ENCODE measurements around the gene ARHGEF39.

Gene ARHGEF39

DNA sequence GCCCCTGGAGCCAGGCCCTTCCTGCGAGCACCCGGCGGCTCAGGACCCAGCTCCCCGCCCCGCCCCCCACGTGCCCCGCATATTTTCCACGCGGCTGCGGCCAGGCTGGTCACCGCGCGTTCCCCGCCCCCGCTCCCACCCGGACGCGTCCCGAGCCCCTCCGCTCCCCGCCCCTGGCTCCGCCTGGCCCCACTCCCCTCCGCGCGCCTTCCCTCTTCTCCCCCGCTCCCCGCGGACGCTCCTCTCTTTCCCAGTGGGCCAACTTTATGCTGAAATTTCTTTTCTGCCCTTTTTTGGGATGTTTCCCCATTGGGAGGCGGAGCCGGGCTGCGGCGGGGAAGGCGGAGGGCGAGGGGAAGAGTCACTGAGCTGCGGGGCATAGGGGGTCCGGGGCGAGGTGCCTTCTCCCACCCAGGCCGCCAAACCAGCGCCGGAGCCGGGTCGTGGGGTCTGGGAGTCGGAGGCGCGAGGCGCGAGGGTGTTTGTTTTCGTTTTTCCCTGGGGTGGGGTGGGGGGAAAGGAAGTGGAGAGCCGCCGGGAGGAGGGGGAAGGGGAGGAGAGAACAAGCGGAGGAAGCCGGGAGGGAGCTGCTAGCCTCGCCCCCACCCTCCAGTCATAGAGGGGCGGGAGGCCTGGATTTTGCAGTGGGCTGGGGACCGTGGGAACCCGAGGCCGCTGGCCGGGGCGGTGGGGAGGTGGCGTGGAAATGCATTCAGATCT, 25.8 kb upstream of the ARHGEF39 start:
- peak; percentile 35 for DNase-seq

- DNase-seq = no peak
Measured at GRCh38 chr9:35690294-35690613, 25.3 kb upstream of the ARHGEF39 start.

GRCh38 chr9:35689542-35690293, 24.7 kb upstream of the ARHGEF39 start, which contains the start of gene TPM2:
Gene TPM2, minus strand, starts transcription at chr9:35689925. Its CDS starts 108 bp downstream, at chr9:35689817.
- DNase-seq = no peak

GRCh38 chr9:35688558-35689541, 23.9 kb upstream of the ARHGEF39 start:
- DNase-seq = no peak

GRCh38 chr9:35687972-35688557, 23.1 kb upstream of the ARHGEF39 start:
- no peak for DNase-seq

GRCh38 chr9:35687306-35687705, 22.3 kb upstream of the ARHGEF39 start:
- DNase-seq = no peak

GRCh38 chr9:35686222-35687203, 21.5 kb upstream of the ARHGEF39 start:
- no peak for DNase-seq

GRCh38 chr9:35685506-35685905, 20.5 kb upstream of the ARHGEF39 start:
- no peak for DNase-seq

- no peak for DNase-seq
Measured at GRCh38 chr9:35684921-35685320, 19.9 kb upstream of the ARHGEF39 start.

- DNase-seq = no peak
Measured at GRCh38 chr9:35683323-35683722, 18.3 kb upstream of the ARHGEF39 start.

GRCh38 chr9:35682520-35683315, 17.7 kb upstream of the ARHGEF39 start:
- DNase-seq = no peak

DNA sequence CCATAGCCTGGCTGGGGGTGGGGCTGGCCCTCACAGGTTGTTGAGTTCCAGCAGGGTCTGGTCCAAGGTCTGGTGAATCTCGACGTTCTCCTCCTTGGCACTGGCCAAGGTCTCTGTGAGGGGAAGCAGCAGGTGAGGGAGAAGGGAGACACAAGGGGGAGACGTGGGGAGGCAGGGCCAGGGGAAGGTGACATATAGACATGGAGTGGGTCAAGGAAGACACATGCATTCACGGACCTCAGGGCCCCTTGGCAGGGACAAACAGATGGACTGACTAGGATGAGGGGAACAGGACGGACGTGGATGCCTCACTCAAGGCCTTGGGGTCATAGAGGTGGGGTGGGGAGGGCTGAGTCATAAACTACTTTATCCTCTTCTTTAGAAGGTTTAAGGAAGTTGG, 17.1 kb upstream of the ARHGEF39 start:
- no peak for DNase-seq

DNA sequence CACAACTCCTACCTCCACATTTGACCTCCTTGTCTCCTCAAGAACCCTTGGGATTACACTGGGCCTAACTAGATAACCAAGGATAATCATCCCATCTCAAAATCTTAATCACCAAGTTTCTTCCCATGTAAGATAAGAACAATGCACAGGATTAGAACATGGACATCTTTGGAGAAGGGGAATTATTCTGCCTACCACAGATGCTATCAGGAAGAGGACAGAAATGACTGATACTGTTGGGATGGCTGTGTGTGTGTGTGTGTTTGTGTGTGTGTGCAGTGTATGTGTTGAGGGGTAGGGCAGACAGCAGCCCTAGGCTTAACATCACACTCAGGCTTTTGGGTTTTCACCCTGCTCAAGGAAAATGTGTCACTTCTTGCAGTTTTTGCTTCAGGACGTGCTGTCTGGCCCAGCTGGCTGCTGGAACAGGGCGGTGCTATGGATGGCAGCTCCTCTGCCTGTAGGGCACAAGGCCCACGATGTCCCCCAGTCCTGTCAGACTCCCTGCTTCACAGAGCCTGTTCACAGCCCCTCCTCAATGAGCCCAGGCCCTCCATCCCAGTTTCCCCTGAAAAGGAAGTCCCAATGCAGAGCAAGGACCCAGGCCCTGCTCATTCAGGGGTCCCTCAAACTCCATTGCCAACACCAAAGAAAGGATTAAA, 16.5 kb upstream of the ARHGEF39 start:
- no peak for DNase-seq

GRCh38 chr9:35680331-35681105, 15.5 kb upstream of the ARHGEF39 start:
- DNase-seq = no peak

DNA sequence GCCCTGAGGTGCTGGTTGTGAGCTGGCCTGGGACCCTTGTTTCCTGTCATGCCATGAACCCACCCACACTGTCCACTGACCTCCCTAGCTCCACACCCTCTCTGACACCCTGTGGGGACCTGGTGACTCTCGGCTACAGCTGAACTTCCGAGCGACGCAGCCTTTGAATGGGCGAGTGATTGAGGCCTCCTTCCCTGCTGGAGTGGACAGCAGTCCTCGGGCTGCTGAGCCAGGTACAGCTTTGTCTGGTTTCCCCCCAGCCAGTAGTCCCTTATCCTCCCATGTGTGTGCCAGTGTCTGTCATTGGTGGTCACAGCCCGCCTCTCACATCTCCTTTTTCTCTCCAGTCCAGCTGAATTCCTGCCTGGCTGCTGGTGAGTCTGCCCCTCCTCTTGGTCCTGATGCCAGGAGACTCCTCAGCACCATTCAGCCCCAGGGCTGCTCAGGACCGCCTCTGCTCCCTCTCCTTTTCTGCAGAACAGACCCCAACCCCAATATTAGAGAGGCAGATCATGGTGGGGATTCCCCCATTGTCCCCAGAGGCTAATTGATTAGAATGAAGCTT, 14.9 kb upstream of the ARHGEF39 start:
- no peak for DNase-seq

DNA sequence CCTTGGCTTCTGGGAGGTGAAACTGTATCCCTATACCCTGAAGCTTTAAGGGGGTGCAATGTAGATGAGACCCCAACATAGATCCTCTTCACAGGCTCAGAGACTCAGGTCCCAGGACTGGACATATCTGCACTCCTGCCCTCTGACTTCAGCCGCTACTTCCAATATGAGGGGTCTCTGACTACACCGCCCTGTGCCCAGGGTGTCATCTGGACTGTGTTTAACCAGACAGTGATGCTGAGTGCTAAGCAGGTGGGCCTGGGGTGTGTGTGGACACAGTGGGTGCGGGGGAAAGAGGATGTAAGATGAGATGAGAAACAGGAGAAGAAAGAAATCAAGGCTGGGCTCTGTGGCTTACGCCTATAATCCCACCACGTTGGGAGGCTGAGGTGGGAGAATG, 14.1 kb upstream of the ARHGEF39 start:
- no peak for DNase-seq

- DNase-seq = no peak
Measured at GRCh38 chr9:35675732-35676392, 10.9 kb upstream of the ARHGEF39 start.

GRCh38 chr9:35675204-35675603, 10.2 kb upstream of the ARHGEF39 start:
- no peak for DNase-seq

- DNase-seq = no peak
Measured at GRCh38 chr9:35674025-35674361, 9.0 kb upstream of the ARHGEF39 start.
